ENCODE data around the gene RLN3.

Gene RLN3

DNA sequence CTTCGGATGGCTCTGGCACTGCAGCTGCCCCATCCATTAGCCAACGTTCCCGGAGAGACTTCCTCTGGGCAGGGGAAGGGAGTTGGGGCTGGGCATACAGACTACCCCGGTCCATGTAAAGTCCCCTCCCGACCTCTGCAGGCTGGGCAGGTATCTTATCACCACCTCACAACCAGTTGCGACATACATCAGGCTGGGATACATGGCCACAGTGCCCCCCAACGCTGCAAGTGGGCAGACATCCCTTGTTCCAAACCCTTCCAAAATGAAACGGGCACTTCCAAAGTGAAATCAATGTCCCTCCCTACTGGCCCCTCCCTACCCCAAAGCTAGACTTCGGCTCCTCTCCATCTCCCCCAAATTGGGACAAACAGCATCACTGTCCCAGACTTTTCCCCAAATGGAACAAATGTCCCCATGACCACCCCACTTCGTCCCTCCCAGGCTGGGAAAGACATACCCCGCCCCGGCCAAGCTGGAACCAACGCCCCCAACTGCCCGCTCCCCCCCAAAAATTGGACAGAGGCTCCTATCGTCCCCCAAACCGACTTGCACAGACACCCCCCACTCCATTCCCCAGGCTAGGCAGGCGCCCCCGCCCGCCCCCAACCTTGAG is 28.9 kb downstream of the RLN3 start:
- no peak for TF ChIP-seq CTCF (IDR thresholded peaks at IDR 0.05)
- H3K27ac ChIP-seq = no peak overlapping the region
- no peak for DNase-seq (ENCODE audit: low spot score)
- H3K4me3 ChIP-seq = peak overlapping the region; percentile 62

GRCh38 chr19:14058182-14059092 is 30.5 kb downstream of the RLN3 start:
- TF ChIP-seq CTCF (IDR thresholded peaks at IDR 0.05) = no peak
- DNase-seq (ENCODE audit: low spot score) = no peak
- Histone ChIP-seq H3K27ac (no peak overlapping the region), H3K4me3 (peak overlapping the region; percentile 62)

DNA sequence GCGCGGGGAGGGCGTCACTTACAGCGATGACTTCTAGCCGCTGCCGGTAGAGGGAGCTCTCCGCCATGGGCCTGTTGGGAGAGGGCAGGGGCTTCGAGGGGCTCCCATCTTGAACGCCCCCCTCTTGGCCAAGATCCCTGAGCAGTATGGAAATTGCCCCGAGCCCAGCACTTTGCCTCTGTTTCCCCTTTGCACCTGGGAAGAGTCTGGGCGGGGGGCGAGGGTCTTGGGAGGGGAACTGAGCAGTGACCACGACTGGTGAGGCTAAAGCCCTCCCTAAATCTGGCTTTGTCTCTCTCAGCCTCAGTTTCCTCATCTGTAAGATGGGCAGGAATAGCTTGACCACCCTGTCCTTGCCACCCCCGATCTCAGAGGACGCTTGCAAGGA is 31.1 kb downstream of the RLN3 start:
- Histone ChIP-seq H3K27ac (no peak overlapping the region), H3K4me3 (no peak overlapping the region)
- DNase-seq (ENCODE audit: low spot score) = no peak
- TF ChIP-seq CTCF (IDR thresholded peaks at IDR 0.05) = no peak

GRCh38 chr19:14059652-14060155 is 31.8 kb downstream of the RLN3 start:
- H3K27ac ChIP-seq = no peak overlapping the region
- DNase-seq (ENCODE audit: low spot score) = no peak
- no peak overlapping the region for H3K4me3 ChIP-seq
- TF ChIP-seq CTCF (IDR thresholded peaks at IDR 0.05) = no peak

DNA sequence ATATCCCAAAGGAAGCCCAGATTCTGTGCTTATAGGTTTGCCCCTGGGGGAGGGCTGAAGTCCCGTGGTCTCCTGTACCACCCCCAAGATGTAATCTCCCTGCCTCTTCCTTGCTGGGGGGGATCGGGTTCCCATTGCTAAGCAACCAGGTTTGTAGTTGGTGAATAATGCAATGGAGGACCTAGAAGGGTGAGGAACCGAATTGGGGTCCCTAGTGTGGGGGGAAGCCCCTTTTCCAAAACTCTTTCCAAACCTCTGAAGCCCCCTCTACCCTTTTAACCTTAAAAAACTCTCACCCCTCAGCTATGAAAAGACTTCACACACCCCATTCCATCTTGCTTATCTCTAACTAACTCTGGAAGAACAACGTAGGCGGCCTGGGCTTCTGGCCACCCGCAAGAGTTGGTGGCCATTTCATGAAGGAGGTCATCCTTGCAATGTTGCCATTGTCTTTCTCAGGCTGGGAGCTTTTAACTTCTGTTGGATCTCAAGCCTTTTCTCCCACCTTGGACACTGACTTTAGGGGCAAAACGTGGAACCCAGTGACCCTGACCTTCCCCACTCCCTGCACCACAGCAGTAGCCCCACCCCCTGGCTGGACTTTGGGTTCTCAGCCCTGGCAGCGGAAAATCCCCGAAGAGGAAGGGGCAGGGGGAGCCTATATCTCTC is 33.3 kb downstream of the RLN3 start:
- no peak overlapping the region for H3K27ac ChIP-seq
- no peak for TF ChIP-seq CTCF (IDR thresholded peaks at IDR 0.05)
- DNase-seq (ENCODE audit: low spot score) = no peak
- H3K4me3 ChIP-seq = no peak overlapping the region

GRCh38 chr19:14061751-14062557 is 34.0 kb downstream of the RLN3 start, which contains the start of gene PALM3:
Gene PALM3, minus strand, starts transcription at chr19:14062076. Its CDS starts 96 bp downstream, at chr19:14061980.
- TF ChIP-seq CTCF (IDR thresholded peaks at IDR 0.05) = no peak
- Histone ChIP-seq H3K27ac (no peak within 1 kb of the TSS), H3K4me3 (no peak within 1 kb of the TSS)
- DNase-seq (ENCODE audit: low spot score) = no peak
